Forelimb muscle (tissue), 1 donor: ENCODE results near the gene PUSL1. TPM values are rescaled to one million over a fixed set of nuclear protein-coding genes. Genes with fewer than 3 reads are reported as not detected.

Experiments
- DNase-seq: peaks from one replicate; pipeline ENCODE4 v3.0.0-alpha.2; 2013; ENCODE audit warnings: low read depth
- polyA plus RNA-seq: library from polyadenylated mRNA; unstranded; fragments of 120-200 nt; gene quantifications from one replicate; pipeline ENCODE4 v1.2.1, GENCODE V29; 2013; ENCODE audit not compliant: insufficient read length

PUSL1 gene
- polyA plus RNA-seq, 1 donor: 5.9 TPM

DNA sequence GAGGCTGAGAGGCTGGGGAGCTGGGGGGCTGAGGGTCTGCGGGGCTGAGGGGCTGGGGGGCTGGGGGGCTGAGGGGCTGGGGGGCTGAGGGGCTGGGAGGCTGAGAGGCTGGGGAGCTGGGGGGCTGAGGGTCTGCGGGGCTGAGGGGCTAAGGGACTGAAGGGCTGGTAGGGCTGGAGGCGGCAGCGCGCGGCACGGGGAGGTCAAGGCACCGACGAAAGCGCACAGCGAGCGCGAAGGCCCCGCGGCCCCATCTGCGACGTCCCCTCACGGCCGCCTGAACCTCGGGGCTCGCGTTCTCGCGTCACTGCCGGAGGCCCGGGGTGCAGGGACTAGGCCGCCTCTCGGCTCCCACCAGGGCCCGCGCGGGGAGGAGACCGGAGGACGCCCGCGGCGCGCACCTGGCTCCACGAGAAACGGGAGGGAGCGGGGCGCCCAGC lies 15.7 kb downstream of the PUSL1 start:
- DNase-seq: no peak

DNA sequence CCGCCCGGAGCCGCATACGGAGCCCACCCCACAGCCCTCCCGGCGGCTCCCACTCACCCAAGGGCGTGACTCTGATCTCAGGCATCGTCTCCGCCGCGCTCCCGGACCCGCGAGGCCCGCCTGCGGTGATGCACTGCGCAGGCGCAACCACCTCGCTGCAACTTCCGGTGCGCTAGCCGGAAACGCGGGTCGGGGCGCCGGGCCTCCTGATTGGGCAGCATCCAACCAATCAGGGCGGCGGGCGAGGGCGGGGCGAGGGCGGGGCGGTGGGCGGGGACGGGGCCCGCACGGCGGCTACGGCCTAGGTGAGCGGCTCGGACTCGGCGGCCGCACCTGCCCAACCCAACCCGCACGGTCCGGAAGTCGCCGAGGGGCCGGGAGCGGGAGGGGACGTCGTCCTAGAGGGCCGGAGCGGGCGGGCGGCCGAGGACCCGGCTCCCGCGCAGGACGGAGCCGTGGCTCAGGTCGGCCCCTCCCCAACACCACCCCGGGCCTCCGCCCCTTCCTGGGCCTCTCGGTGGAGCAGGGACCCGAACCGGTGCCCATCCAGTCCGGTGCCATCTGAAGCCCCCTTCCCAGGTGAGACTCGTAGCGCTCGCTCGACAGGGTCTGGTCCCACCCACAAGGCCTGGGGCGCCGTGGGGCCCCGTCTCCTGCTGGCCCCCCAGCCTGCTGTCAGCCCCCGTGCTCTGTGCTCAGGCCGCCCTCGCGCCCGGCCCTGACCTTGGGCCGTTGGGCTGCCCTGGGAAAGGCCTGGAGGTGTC lies 16.3 kb downstream of the PUSL1 start, which contains the start of the genes CPTP and INTS11:
Gene CPTP (plus strand): TSS at position 279 of the 764 bp plus-strand sequence. CDS start 2,109 bp downstream, outside the sequence.
Gene INTS11 (minus strand): TSS at position 137 of the 764 bp plus-strand sequence. CDS start 52 bp downstream, at position 85.
- peak; percentile 64 for DNase-seq

DNA sequence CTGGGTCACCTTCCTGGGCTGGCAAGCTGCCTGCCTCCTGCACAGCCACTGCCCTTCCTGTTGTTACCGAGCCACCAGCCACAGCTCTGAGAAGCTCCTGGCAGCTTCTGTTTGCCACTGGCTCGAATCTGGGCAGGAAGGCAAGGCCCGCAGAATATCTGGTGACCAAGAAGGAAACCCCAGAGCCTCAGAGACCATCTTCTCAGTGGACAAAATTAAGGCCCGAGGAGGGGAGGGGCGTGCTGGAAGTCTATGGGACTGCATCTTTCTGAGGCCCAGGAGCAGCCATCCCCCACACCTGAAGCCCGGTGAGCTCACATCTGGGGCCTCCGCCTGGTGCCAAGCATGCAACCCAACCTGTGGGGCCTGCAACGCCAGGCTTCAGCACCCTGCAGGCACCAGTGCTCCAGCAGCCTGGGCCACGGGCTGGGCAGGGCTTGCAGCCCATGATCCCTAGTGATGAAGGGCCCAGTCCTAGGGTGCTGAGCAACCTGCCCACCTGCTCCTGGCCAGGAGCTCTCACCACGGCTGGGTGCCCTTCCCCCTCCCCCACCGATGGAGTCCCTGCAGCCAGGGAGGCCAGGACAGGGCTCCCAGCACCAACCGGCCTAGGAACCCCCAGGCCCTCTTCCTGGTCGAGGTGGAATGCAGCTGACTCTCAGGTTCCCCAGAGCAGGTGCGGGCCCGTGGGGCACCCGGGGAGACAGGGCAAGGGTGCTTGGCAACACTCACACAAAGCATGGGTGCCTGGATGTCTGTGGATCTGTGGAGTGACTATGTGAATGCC lies 17.1 kb downstream of the PUSL1 start:
- no peak for DNase-seq

DNA sequence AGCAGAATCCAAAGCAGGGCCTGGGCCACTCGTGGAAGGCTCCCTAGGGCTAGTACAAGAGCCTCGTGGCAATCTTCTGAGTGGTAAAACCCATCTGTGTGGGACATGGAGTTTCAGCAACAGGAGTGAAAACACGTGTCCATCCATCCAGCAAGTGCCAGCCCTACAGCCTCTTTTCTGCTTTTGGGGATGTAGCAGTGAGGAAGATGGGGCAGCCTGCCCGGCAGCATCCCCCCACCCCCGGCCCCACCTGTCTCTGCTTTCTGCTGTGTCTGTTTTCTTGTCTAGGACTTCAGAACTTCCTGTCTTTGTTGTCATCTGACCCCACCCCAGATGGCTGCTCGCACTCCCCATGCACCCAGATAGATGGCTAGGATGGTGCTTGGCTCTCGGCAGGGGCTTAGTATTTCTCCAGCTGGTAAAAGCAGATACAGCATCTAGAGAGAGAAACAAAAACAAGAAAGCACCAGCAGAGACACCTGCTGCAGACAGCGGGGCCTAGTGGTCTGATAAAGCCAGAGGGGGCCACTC lies 17.7 kb downstream of the PUSL1 start:
- DNase-seq: no peak

DNA sequence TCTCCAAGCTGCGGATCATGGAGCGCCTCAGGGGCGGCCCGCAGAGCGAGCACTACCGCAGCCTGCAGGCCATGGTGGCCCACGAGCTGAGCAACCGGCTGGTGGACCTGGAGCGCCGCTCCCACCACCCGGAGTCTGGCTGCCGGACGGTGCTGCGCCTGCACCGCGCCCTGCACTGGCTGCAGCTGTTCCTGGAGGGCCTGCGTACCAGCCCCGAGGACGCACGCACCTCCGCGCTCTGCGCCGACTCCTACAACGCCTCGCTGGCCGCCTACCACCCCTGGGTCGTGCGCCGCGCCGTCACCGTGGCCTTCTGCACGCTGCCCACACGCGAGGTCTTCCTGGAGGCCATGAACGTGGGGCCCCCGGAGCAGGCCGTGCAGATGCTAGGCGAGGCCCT lies 18.9 kb downstream of the PUSL1 start:
- no peak for DNase-seq

DNA sequence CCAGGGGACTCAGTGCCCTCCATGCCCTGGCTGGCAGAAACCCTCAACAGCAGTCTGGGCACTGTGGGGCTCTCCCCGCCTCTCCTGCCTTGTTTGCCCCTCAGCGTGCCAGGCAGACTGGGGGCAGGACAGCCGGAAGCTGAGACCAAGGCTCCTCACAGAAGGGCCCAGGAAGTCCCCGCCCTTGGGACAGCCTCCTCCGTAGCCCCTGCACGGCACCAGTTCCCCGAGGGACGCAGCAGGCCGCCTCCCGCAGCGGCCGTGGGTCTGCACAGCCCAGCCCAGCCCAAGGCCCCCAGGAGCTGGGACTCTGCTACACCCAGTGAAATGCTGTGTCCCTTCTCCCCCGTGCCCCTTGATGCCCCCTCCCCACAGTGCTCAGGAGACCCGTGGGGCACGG lies 19.9 kb downstream of the PUSL1 start:
- no peak for DNase-seq

DNA sequence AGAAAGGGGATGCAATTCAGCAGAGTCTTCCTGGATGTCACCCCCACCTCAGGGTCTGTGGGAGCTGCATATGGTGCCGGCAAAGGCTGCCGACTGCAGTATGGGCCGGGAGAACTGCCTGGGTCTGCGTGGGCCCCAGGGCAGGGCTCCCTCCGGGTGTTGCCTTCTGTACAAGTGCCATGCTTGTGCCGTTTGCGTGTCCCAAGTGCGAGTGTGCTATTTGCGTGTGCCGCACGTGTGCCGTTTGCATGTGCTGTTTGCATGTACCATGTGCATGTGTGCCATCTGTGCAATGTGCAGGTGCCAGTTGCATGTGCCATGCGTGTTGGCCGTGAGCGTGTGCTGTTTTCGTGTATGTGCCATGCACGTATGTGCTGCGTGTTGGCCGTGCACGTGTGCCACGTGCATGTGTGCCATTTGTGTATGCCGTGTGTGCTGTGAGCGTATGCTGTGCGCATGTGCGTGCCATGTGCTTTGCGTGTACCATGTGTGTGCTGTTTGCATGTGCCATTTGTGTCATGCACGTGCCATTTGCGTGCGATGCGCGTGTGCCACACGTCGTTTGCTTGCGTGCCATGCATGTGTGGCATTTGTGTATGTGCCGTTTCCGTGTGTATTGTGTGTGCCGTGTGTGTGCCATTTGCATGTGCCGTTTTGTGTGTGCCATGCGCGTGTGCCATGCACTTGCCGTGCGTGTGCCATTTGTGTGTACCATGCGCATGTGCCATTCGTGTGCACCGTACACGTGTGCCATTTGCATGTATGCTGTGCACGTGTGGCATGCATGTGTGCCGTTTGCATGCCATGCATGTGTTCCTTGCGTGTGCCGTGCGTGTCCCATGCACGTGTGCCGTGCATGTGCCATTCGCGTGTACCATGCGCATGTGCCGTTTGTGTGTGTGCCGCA lies 21.2 kb downstream of the PUSL1 start:
- DNase-seq: no peak

DNA sequence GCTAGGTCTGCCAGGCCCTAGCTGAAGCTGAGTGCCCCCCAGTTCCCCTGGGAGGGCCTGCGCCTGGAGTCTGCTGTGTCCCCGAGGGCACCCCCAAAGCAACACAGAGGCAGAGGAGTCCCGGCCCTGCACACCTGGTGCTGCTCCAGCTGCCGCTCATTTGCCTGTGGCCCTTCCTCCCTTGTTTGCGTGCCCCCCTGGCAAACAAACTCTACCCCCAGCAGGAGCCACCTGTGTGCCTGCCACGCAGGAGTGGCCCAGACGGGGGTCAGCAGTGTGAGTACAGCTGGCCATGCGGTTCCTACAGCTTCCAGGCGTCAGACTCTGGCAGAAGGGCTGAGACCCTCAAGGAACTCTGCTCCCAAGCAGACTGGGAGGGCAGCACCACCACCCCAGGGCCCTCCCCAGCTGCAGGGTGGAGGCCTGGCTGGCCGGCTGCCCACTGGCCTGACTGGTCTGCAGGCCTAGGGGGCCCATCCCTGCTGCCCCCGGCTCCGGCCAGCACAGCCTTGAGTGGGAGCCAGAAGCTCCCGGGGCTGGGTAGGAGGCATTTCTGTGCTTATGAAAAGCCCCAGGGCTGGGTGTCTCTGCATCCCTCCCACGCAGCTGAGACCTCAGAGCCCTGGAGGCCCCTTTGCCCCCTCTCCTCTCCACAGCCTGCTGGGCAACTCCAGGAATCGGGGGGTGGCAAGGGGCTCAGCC lies 22.1 kb downstream of the PUSL1 start:
- DNase-seq: no peak

DNA sequence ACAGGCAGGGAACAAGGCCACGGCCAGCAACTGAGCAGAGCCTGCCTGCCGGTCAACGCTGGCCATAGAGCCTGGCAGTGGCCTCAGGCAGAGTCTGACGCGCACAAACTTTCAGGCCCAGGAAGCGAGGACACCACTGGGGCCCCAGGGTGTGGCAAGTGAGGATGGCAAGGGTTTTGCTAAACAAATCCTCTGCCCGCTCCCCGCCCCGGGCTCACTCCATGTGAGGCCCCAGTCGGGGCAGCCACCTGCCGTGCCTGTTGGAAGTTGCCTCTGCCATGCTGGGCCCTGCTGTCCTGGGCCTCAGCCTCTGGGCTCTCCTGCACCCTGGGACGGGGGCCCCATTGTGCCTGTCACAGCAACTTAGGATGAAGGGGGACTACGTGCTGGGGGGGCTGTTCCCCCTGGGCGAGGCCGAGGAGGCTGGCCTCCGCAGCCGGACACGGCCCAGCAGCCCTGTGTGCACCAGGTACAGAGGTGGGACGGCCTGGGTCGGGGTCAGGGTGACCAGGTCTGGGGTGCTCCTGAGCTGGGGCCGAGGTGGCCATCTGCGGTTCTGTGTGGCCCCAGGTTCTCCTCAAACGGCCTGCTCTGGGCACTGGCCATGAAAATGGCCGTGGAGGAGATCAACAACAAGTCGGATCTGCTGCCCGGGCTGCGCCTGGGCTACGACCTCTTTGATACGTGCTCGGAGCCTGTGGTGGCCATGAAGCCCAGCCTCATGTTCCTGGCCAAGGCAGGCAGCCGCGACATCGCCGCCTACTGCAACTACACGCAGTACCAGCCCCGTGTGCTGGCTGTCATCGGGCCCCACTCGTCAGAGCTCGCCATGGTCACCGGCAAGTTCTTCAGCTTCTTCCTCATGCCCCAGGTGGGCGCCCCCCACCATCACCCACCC lies 22.9 kb downstream of the PUSL1 start, which contains the start of gene TAS1R3:
Gene TAS1R3 (plus strand): TSS at position 213 of the 898 bp plus-strand sequence. CDS start 66 bp downstream, at position 279.
- no peak for DNase-seq

DNA sequence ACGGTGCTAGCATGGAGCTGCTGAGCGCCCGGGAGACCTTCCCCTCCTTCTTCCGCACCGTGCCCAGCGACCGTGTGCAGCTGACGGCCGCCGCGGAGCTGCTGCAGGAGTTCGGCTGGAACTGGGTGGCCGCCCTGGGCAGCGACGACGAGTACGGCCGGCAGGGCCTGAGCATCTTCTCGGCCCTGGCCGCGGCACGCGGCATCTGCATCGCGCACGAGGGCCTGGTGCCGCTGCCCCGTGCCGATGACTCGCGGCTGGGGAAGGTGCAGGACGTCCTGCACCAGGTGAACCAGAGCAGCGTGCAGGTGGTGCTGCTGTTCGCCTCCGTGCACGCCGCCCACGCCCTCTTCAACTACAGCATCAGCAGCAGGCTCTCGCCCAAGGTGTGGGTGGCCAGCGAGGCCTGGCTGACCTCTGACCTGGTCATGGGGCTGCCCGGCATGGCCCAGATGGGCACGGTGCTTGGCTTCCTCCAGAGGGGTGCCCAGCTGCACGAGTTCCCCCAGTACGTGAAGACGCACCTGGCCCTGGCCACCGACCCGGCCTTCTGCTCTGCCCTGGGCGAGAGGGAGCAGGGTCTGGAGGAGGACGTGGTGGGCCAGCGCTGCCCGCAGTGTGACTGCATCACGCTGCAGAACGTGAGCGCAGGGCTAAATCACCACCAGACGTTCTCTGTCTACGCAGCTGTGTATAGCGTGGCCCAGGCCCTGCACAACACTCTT lies 23.8 kb downstream of the PUSL1 start:
- no peak for DNase-seq

DNA sequence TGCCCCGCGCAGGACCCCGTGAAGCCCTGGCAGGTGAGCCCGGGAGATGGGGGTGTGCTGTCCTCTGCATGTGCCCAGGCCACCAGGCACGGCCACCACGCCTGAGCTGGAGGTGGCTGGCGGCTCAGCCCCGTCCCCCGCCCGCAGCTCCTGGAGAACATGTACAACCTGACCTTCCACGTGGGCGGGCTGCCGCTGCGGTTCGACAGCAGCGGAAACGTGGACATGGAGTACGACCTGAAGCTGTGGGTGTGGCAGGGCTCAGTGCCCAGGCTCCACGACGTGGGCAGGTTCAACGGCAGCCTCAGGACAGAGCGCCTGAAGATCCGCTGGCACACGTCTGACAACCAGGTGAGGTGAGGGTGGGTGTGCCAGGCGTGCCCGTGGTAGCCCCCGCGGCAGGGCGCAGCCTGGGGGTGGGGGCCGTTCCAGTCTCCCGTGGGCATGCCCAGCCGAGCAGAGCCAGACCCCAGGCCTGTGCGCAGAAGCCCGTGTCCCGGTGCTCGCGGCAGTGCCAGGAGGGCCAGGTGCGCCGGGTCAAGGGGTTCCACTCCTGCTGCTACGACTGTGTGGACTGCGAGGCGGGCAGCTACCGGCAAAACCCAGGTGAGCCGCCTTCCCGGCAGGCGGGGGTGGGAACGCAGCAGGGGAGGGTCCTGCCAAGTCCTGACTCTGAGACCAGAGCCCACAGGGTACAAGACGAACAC lies 24.5 kb downstream of the PUSL1 start:
- DNase-seq: no peak

DNA sequence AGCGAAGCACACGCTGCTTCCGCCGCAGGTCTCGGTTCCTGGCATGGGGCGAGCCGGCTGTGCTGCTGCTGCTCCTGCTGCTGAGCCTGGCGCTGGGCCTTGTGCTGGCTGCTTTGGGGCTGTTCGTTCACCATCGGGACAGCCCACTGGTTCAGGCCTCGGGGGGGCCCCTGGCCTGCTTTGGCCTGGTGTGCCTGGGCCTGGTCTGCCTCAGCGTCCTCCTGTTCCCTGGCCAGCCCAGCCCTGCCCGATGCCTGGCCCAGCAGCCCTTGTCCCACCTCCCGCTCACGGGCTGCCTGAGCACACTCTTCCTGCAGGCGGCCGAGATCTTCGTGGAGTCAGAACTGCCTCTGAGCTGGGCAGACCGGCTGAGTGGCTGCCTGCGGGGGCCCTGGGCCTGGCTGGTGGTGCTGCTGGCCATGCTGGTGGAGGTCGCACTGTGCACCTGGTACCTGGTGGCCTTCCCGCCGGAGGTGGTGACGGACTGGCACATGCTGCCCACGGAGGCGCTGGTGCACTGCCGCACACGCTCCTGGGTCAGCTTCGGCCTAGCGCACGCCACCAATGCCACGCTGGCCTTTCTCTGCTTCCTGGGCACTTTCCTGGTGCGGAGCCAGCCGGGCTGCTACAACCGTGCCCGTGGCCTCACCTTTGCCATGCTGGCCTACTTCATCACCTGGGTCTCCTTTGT lies 25.3 kb downstream of the PUSL1 start:
- no peak for DNase-seq

DNA sequence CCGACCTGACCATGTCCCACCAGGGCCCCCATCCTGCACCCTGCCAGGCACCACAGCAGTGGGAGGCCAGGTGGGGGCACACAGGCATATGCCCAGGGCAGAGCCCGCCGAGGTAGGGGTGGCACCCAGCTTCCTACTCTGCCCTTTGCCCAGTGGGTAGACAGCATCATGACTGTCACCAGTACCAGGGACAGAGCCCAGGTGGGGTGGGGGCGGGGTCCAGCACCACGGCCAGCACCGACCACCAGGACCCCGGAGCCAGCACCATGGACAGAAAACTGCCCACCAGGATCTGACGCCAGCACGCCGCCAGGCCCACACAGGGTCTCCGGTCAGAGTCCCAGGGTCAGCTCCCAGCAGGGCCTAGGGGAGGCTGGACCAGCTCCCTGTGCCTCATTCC lies 26.4 kb downstream of the PUSL1 start:
- DNase-seq: no peak

DNA sequence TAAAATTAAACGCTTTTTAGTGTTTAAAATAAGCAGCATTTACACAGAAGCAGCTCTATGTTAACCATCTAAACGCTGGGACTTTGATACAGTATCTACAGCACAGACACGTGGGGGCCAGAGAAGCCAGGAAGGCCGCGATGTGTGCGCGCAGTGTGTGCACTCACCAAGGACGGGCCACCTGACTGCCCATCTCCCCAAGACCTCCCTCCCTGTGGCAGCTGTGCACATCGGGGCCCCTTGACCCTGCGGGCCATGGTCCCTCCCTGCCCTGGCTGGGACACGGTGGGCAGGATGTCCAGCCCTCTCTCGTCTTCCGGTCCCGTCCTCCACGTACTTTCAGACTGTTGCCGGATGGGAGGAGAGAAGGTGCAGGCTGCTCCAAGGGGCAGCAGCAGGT lies 26.9 kb downstream of the PUSL1 start:
- DNase-seq: no peak

DNA sequence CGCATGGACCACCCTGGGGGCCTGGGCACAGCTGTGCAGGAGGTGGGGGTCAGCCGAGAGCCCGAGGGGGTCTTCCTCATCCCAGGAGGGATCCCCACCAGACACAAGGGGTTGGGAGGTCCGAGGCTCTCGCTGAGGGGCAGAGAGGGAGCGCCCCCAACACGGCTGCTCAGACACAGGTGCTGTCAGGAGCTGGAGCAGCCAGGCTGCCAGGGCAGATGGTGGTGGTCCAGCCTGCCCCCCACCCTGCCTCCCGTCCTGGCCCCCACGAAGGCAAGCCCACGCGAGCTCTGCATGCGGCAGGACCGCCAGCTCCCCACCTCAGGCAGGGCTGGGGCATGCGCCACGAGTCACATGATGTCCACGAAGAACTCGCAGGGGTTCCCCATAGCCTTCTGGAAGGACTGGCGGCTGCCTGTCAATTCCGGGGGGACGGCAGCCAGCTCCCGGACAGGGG lies 27.4 kb downstream of the PUSL1 start:
- DNase-seq: no peak

DNA sequence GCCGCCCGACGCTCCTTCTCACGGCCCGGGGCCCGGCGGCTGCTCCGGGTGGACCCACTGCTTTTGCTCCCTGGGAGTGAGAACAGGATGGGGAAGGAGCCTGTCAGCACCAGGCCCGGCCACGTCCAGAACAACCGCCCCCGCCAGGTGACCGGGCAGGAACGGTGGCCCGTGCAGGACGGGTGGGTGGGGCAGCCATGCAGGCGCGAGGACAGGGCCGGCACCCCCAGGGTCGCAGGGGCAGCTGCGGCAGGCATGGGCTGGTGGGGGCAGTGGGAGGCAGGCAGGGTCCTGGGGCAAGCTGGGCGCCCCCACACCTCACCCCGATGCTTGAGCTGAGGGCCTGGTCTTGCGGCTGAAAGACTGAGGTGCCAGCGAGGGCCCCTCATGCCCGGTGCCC lies 28.0 kb downstream of the PUSL1 start:
- DNase-seq: no peak

DNA sequence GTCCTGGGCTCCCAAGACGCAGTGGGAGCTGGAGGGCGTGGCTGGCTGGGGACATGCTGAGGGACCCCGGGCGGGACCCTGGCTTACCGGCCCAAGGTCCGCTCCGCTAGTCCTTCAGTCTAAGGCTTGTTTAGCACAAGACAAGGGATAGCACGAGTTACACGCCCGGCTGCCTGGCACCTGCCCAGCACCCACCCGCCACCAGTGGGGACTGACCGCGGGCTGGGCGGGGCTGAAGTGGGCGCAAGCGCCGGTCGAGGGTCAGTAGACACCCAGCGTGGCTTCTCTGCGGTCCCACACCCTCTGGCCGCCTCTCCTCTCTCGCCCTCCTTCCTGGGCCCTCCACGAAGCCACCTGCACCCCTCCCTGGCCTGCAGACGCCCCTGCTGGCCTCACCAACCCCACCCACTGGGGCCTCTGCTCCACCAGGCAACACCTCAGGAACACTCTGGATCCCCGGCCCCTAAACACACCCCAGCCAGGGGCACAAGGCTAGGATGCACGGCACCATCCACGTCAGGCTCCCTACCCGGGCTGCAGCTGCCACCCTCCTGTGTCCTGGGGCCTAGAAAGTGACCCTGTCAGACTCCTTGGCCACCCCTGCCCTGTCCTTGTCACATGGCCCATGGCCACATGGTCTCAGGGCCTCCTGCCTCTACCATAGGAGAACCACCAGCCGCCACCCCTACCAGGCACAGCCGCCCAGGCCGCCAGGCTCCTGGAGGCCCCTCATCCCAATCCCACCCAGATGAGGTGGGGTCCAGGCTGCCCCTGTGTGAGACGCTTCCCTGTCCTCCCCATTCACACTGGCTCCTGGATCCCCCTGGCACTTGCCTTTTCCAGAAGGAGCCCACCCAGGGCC lies 28.8 kb downstream of the PUSL1 start:
- no peak for DNase-seq
